HG03064 (cell line): ENCODE results near the gene SCN4A.
"Not testable (repeated sequence)": the region's sequence is repeated elsewhere in the genome, so short reads cannot be mapped to it uniquely, and the experiment has no call there.

Experiments
- ATAC-seq: cut with Tn5 transposase; IDR thresholded peaks from one replicate; pipeline ENCODE4 v1.9.1; 2021; ENCODE audit warnings: low read depth; ENCODE audit not compliant: unreplicated experiment

Gene SCN4A

GRCh38 chr17:63972796-63973195, at the start of gene SCN4A:
Gene SCN4A, minus strand, starts transcription at chr17:63972918. Its CDS starts 77 bp downstream, at chr17:63972841.
- ATAC-seq: no peak

GRCh38 chr17:64020056-64020766, 47.5 kb upstream of the SCN4A start, which contains the start of gene ICAM2:
Gene ICAM2, minus strand, starts transcription at chr17:64020633. Its CDS starts 13,942 bp downstream, at chr17:64006691.
- ATAC-seq: peak; percentile 51

- ATAC-seq: not testable (repeated sequence)
Measured at GRCh38 chr17:64019551-64019961, 46.8 kb upstream of the SCN4A start.

GRCh38 chr17:64017381-64017980, 44.8 kb upstream of the SCN4A start:
- ATAC-seq: no peak

GRCh38 chr17:64016974-64017373, 44.3 kb upstream of the SCN4A start:
- ATAC-seq: no peak

GRCh38 chr17:64016231-64016784, 43.6 kb upstream of the SCN4A start:
- ATAC-seq: no peak

- no peak for ATAC-seq
Measured at GRCh38 chr17:64015447-64015846, 42.7 kb upstream of the SCN4A start.

GRCh38 chr17:64009571-64010402, 37.1 kb upstream of the SCN4A start:
- ATAC-seq: no peak

- no peak for ATAC-seq
Measured at GRCh38 chr17:64008830-64009229, 36.1 kb upstream of the SCN4A start.

GRCh38 chr17:64008346-64008745, 35.6 kb upstream of the SCN4A start:
- no peak for ATAC-seq

GRCh38 chr17:64007838-64008282, 35.1 kb upstream of the SCN4A start:
- no peak for ATAC-seq

GRCh38 chr17:64007089-64007837, 34.5 kb upstream of the SCN4A start:
- ATAC-seq: not testable (repeated sequence)

GRCh38 chr17:64006361-64007088, 33.8 kb upstream of the SCN4A start:
- no peak for ATAC-seq

- ATAC-seq: no peak
Measured at GRCh38 chr17:64005734-64006167, 33.0 kb upstream of the SCN4A start.

- no peak for ATAC-seq
Measured at GRCh38 chr17:64004903-64005733, 32.4 kb upstream of the SCN4A start.

GRCh38 chr17:64004218-64004770, 31.6 kb upstream of the SCN4A start:
- ATAC-seq: no peak

GRCh38 chr17:64003526-64004121, 30.9 kb upstream of the SCN4A start:
- no peak for ATAC-seq
